Stimulated activated naive CD4-positive, alpha-beta T cell (primary cell): Measurements from ENCODE around the gene LRIG1.

Experiments used
- DNase-seq, 6 experiments: peaks; one replicate each; lab custom pipeline; 2025; lab: John Stamatoyannopoulos, UW

Gene LRIG1

DNA sequence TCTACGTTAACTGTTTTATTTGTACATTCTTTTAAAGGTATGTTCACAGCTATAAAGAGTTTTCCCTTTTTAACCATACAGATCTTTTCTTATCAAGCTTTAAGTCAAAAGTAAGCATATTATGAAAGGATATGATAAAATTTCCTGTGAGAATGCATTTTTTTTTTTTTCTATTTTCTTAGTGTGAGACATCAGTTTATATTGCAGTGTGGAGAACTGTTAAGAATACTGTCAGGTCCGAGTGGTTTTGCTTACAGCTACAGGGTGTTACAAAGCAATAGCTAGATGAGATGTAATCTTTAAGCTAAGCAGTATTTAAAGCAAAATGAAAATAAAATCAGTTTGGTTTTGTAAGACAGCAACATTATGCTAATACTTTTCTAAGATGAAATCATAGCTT, 146.8 kb downstream of the LRIG1 start:
- DNase-seq = no peak

- no peak for DNase-seq
Observed at GRCh38 chr3:66353530-66353929, 147.3 kb downstream of the LRIG1 start.

- DNase-seq = no peak
Observed at GRCh38 chr3:66353039-66353438, 147.8 kb downstream of the LRIG1 start.

DNA sequence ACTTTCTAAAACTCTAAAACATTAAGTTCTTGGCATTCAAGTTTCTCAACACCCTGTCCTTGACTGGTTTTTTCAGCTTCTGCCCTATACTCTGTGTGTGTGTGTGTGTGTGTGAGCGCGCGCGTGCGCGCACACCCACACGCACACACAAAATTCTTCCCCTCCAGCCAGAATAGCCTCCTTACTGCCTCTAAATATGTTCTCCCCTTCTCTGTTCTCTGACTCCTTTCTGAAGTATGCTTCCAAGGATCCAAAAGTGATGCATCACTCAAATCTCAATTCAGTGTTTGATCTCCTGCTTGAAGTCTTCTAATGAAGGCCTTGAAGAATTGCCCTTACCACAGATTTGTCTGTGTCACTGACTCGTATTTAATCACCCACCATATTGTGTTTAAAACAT, 150.2 kb downstream of the LRIG1 start:
- DNase-seq = no peak

DNA sequence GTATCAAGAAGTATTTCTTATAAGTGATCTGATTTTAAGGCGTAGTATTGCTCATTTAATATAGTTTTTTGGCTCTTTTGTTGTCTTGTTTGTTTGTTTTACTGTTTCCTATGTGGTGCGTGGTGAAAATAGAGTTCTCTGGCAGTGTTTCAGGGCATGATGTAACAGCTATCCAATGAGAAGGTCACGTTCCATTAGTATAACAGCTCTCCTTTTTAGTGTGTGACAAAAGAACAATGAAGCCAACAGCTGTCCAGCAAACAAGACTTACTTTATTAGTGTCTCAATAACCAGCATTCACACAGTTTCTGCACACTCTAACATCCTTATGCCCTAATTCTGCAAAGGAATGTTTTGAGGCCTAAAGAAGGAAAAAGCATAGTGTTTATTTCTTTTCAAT, 152.1 kb downstream of the LRIG1 start:
- no peak for DNase-seq

DNA sequence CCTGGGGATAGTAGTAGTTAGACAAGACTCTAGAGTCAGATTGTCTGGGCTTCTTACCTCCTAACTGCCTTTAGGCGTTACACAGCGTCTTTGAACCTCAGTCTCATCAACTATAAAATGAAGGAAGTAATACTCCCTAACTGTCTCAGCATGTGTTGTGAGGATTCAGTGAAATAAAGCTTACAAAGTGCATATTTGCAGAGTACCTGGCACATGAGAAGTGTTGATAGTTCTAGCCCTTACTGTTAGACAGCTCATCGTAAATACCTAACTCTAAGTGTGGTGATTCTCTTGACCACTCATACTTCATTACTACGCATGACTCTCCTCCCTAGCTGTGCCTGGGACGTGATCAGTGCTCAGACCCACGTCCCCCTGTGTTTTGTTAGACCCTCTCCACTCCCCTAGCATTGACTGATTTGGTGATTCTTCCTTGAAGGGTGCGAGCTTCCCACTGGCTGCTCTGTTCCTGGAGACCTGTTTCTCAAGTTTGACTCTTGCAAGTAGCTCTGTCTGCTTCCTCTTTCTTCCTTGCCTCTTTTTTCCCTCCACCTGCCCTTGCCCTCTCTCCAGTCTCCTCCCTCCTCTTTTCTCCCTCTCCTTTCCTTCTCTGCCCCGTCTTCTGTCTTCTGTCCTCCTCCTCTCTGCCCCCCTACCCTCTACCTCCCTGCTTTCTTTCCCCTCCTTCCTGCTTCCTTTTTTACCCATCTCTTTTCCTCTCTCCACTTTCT, 155.8 kb downstream of the LRIG1 start:
- DNase-seq = no peak

DNA sequence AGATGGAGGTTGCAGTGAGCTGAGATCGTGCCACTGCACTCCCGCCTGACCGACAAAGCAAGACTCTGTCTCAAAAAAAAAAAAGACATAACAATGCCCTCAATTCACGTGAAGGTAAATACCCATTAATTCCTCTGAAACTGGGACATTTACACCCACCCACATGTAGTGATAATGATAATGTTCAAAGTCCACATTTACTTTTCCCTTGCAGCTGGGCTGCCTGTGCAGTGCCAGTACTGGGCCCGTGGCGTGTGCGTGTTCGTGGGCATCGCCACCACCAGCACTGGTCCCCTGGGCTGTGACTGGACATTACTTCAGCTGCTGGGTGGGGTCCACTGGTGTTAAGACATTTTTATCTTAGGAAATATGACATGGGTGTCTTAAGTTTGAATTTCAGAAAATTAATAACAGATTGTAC, 156.4 kb downstream of the LRIG1 start:
- DNase-seq = no peak

DNA sequence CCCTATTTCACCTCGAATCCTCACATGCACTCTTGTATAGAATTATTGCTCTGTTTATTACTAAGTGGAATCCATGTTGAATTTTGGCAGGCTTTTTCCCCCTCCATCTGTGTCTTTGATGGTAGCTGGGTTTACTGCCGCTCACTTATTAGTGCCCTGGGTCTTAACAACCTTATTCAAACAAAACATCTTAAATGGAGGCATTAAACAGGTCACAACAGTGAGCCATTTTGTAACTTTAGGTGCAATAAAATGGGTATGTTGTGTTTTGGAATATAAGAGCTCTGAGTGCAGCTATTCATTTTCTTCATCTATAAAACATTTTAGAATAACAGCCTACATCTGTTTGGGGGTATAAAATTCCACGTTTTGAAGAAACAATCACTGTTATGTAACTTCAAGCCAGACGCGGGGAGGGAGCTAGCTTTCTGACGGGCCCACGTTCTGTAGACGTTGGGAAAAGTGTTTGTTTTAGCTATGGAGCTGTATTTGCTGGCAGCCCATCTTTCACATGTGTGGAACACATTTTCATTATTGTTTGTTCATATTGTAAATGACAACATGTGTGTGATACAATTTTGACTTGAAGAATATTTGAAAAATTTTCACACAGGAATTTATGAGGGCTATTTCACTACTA, 158.0 kb downstream of the LRIG1 start:
- DNase-seq = no peak

- no peak for DNase-seq
Observed at GRCh38 chr3:66338927-66339326, 161.9 kb downstream of the LRIG1 start.

GRCh38 chr3:66336333-66336766, 164.5 kb downstream of the LRIG1 start:
- DNase-seq = no peak

DNA sequence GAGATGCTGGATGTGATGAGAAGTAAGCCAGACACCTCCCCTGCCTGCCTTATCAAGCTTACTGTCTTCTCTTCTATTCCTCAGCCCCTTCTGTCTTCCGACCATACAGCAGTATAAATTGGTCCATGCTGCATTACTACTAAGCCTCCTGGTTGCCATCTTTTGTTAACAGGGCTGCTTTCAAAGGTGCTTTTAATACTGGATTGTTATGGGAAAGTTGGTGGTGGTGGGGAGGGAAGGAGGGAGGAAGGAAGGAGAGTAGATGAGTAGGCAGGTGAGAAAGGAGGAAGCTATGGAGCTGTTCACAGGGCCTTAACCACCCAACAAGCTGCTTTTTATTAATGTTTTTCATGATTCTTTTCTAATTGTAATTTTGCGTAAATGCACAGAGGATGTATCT, 165.2 kb downstream of the LRIG1 start:
- no peak for DNase-seq
